Measurements from ENCODE around the gene WDR64. TPM values are rescaled to one million over a fixed set of nuclear protein-coding genes. Genes with fewer than 3 reads are reported as not detected.

Gene WDR64
- total and polyA plus RNA-seq, 8 donors: 0.17 to 0.33 (median 0.28) TPM; not detected in 3

- intact Hi-C loops (cut with DNase I): no loop called here
These were observed 127.8 kb downstream of the WDR64 start for GRCh38 chr1:241779897-241780296.

GRCh38 chr1:241782396-241782795, 130.3 kb downstream of the WDR64 start:
- H3K27me3 ChIP-seq: no peaks in the 10 kb centered on the region

More at GRCh38 chr1:241779897-241780296, 127.8 kb downstream of the WDR64 start:
- ATAC-seq (no peak), DNase-seq (no peak)
- no peak overlapping the region for H3K27ac ChIP-seq
- no peaks in the 10 kb centered on the region for H3K36me3 ChIP-seq
- H3K9me3 ChIP-seq: no peaks in the 10 kb centered on the region
- no peak overlapping the region for H3K4me3 ChIP-seq
- TF ChIP-seq CTCF (IDR thresholded peaks at IDR 0.05): no peak
- H3K27me3 ChIP-seq: no peaks in the 10 kb centered on the region
- H3K4me1 ChIP-seq: no peaks in the 10 kb centered on the region

GRCh38 chr1:241787691-241788090, 135.6 kb downstream of the WDR64 start:
- H3K4me1 ChIP-seq: no peaks in the 10 kb centered on the region
- no peaks in the 10 kb centered on the region for H3K27me3 ChIP-seq
- no peak overlapping the region for H3K4me3 ChIP-seq
- DNase-seq: no peak
- no peak for ATAC-seq
- no peak for TF ChIP-seq CTCF (IDR thresholded peaks at IDR 0.05)
- intact Hi-C loops (cut with DNase I): no loop called here
- no peaks in the 10 kb centered on the region for H3K9me3 ChIP-seq
- no peaks in the 10 kb centered on the region for H3K36me3 ChIP-seq
- no peak overlapping the region for H3K27ac ChIP-seq

More at GRCh38 chr1:241782396-241782795, 130.3 kb downstream of the WDR64 start:
- H3K9me3 ChIP-seq: no peaks in the 10 kb centered on the region
- no peak for TF ChIP-seq CTCF (IDR thresholded peaks at IDR 0.05)
- H3K4me3 ChIP-seq: no peak overlapping the region
- DNase-seq: no peak
- H3K4me1 ChIP-seq: no peaks in the 10 kb centered on the region
- no peaks in the 10 kb centered on the region for H3K36me3 ChIP-seq
- intact Hi-C loops (cut with DNase I): no loop called here
- ATAC-seq: no peak
- no peak overlapping the region for H3K27ac ChIP-seq

- no peak for TF ChIP-seq CTCF (IDR thresholded peaks at IDR 0.05)
These were observed 137.0 kb downstream of the WDR64 start for GRCh38 chr1:241789061-241789460.

GRCh38 chr1:241799416-241799815, 147.3 kb downstream of the WDR64 start:
- no peak for TF ChIP-seq CTCF (IDR thresholded peaks at IDR 0.05)
- intact Hi-C loops (cut with DNase I): no loop called here
- Histone ChIP-seq H3K27me3 (no peaks in the 10 kb centered on the region), H3K9me3 (no peaks in the 10 kb centered on the region), H3K4me3 (no peak overlapping the region), H3K27ac (no peak overlapping the region), H3K36me3 (no peaks in the 10 kb centered on the region), H3K4me1 (no peaks in the 10 kb centered on the region)
- ATAC-seq (no peak), DNase-seq (no peak)

More at GRCh38 chr1:241789061-241789460, 137.0 kb downstream of the WDR64 start:
- ATAC-seq (no peak), DNase-seq (no peak)
- Histone ChIP-seq H3K36me3 (no peaks in the 10 kb centered on the region), H3K4me3 (no peak overlapping the region), H3K27ac (no peak overlapping the region), H3K27me3 (no peaks in the 10 kb centered on the region), H3K9me3 (no peaks in the 10 kb centered on the region), H3K4me1 (no peaks in the 10 kb centered on the region)
- intact Hi-C loops (cut with DNase I): no loop called here
